Astrocyte (in vitro differentiated cells and primary cell): Measurements from ENCODE around the gene SUPT20HL1. TPM values are rescaled to one million over a fixed set of nuclear protein-coding genes. Genes with fewer than 3 reads are reported as not detected.

Experiments used
- DNase-seq: peaks from one replicate; pipeline ENCODE4 v3.0.0-alpha.2; 2010; ENCODE audit warnings: low read depth
- FAIRE-seq: peaks from 2 replicates; lab custom pipeline; 2011; peaks lifted over from hg19 to GRCh38; lab: Jason Lieb, UNC
- H2AFZ ChIP-seq: 2 replicates; pipeline ENCODE4 v1.6.0; 2012; ENCODE audit warnings: low read depth, low read length, inconsistent platforms
- H3K27ac ChIP-seq: 2 replicates; pipeline ENCODE4 v1.5.1; 2011; ENCODE audit warnings: low read depth, low read length, inconsistent platforms
- H3K27me3 ChIP-seq: 2 replicates; pipeline ENCODE4 v1.6.0; 2011; ENCODE audit warnings: low read length, inconsistent platforms; ENCODE audit not compliant: insufficient read depth
- H3K36me3 ChIP-seq: 2 replicates; pipeline ENCODE4 v1.5.1; 2011; ENCODE audit warnings: low read length, inconsistent platforms; ENCODE audit not compliant: insufficient read depth
- H3K4me1 ChIP-seq: 2 replicates; pipeline ENCODE4 v1.5.1; 2011; ENCODE audit warnings: low read length, inconsistent platforms; ENCODE audit not compliant: insufficient read depth
- H3K4me2 ChIP-seq: 2 replicates; pipeline ENCODE4 v1.6.0; 2012; ENCODE audit warnings: low read length, inconsistent platforms
- H3K4me3 ChIP-seq: 2 replicates; pipeline ENCODE4 v1.5.1; 2011; ENCODE audit warnings: low read depth, mild to moderate bottlenecking, low read length, inconsistent platforms; ENCODE audit not compliant: insufficient read depth
- H3K79me2 ChIP-seq: 2 replicates; pipeline ENCODE4 v1.6.0; 2012; ENCODE audit warnings: mild to moderate bottlenecking, low read length, inconsistent platforms; ENCODE audit not compliant: insufficient read depth
- H3K9ac ChIP-seq: 2 replicates; pipeline ENCODE4 v1.6.0; 2012; ENCODE audit warnings: mild to moderate bottlenecking, low read length, inconsistent platforms
- H3K9me3 ChIP-seq: 2 replicates; pipeline ENCODE4 v1.5.1; 2012; ENCODE audit warnings: low read depth, mild to moderate bottlenecking, low read length, inconsistent platforms; ENCODE audit not compliant: insufficient read depth
- H4K20me1 ChIP-seq: 2 replicates; pipeline ENCODE4 v1.6.0; 2012; ENCODE audit warnings: low read length, inconsistent platforms; ENCODE audit not compliant: insufficient read depth
- H3K27ac Mint-ChIP-seq: one replicate; pipeline ENCODE4 v1.8.0; 2021; ENCODE audit warnings: mild to moderate bottlenecking, mixed read lengths; ENCODE audit not compliant: unreplicated experiment
- H3K27me3 Mint-ChIP-seq: one replicate; pipeline ENCODE4 v1.8.0; 2021; ENCODE audit warnings: low read depth, mixed read lengths; ENCODE audit not compliant: unreplicated experiment
- H3K36me3 Mint-ChIP-seq: one replicate; pipeline ENCODE4 v1.8.0; 2021; ENCODE audit warnings: low read depth, mixed read lengths; ENCODE audit not compliant: unreplicated experiment
- H3K4me1 Mint-ChIP-seq: one replicate; pipeline ENCODE4 v1.8.0; 2021; ENCODE audit warnings: low read depth, mixed read lengths; ENCODE audit not compliant: unreplicated experiment
- H3K4me3 Mint-ChIP-seq: one replicate; pipeline ENCODE4 v1.8.0; 2021; ENCODE audit warnings: mild to moderate bottlenecking, moderate library complexity, mixed read lengths; ENCODE audit not compliant: unreplicated experiment
- H3K9me3 Mint-ChIP-seq: one replicate; pipeline ENCODE4 v1.8.0; 2021; ENCODE audit warnings: mild to moderate bottlenecking, mixed read lengths; ENCODE audit not compliant: unreplicated experiment
- CTCF ChIP-seq: IDR thresholded peaks from 2 replicates; pipeline ENCODE4 v1.5.1; 2011; ENCODE audit warnings: low read depth, mild to moderate bottlenecking, inconsistent platforms, low read length, moderate library complexity; ENCODE audit not compliant: insufficient read depth
- EZH2 ChIP-seq: IDR thresholded peaks from 2 replicates; pipeline ENCODE4 v1.6.1; 2012; ENCODE audit warnings: mild to moderate bottlenecking, low read length, inconsistent platforms; ENCODE audit not compliant: insufficient read depth
- total RNA-seq: library from RNA; stranded (reverse); gene quantifications from 2 replicates; pipeline ENCODE4 v1.2.1, GENCODE V29; 2021

Gene SUPT20HL1
- total RNA-seq, 1 donor from 2014 or later = not detected

GRCh38 chrX:24391389-24391788 lies 30.9 kb downstream of the SUPT20HL1 start:
- Histone ChIP-seq H3K9me3 (no peaks in the 10 kb centered on the region), H3K27ac (no peak overlapping the region), H3K36me3 (no peaks in the 10 kb centered on the region), H3K79me2 (no peaks in the 10 kb centered on the region), H3K4me1 (peaks cover 3% of the 10 kb centered on the region), H3K27me3 (peaks cover 9% of the 10 kb centered on the region), H2AFZ (no peak overlapping the region), H3K4me3 (no peak overlapping the region), H3K9ac (no peak overlapping the region), H3K4me2 (no peak overlapping the region), H4K20me1 (no peaks in the 10 kb centered on the region)
- no peak overlapping the region for H3K4me3 Mint-ChIP-seq
- H3K4me1 Mint-ChIP-seq = no peaks in the 10 kb centered on the region
- no peak overlapping the region for H3K27ac Mint-ChIP-seq
- no peak for TF ChIP-seq CTCF
- no peak for TF ChIP-seq EZH2
- no peaks in the 10 kb centered on the region for H3K36me3 Mint-ChIP-seq
- no peak for FAIRE-seq
- H3K9me3 Mint-ChIP-seq = no peaks in the 10 kb centered on the region
- peaks cover 11% of the 10 kb centered on the region for H3K27me3 Mint-ChIP-seq
- DNase-seq = no peak

GRCh38 chrX:24391843-24392242 lies 31.4 kb downstream of the SUPT20HL1 start:
- H3K27ac Mint-ChIP-seq = no peak overlapping the region

More at GRCh38 chrX:24391843-24392242, 31.4 kb downstream of the SUPT20HL1 start:
- no peaks in the 10 kb centered on the region for H3K36me3 ChIP-seq
- Mint-ChIP-seq H3K27me3 (peaks cover 11% of the 10 kb centered on the region), H3K36me3 (no peaks in the 10 kb centered on the region), H3K4me3 (no peak overlapping the region), H3K9me3 (no peaks in the 10 kb centered on the region), H3K4me1 (no peaks in the 10 kb centered on the region)
- no peaks in the 10 kb centered on the region for H3K9me3 ChIP-seq
- H3K79me2 ChIP-seq = no peaks in the 10 kb centered on the region
- TF ChIP-seq CTCF (no peak), EZH2 (no peak)
- no peaks in the 10 kb centered on the region for H4K20me1 ChIP-seq
- peaks cover 9% of the 10 kb centered on the region for H3K27me3 ChIP-seq
- FAIRE-seq = no peak
- H3K27ac ChIP-seq = no peak overlapping the region
- H3K9ac ChIP-seq = no peak overlapping the region
- DNase-seq = no peak
- no peak overlapping the region for H2AFZ ChIP-seq
- no peak overlapping the region for H3K4me2 ChIP-seq
- peaks cover 3% of the 10 kb centered on the region for H3K4me1 ChIP-seq
- no peak overlapping the region for H3K4me3 ChIP-seq
